ENCODE results near the gene SMIM30. TPM values are rescaled to one million over a fixed set of nuclear protein-coding genes. Genes with fewer than 3 reads are reported as not detected.
A peak's percentile ranks its signal among the peaks of the same experiment; 100 is the strongest.

The SMIM30 gene
- total RNA-seq, 1 experiment from 2014 or later = 50.4 TPM

DNA sequence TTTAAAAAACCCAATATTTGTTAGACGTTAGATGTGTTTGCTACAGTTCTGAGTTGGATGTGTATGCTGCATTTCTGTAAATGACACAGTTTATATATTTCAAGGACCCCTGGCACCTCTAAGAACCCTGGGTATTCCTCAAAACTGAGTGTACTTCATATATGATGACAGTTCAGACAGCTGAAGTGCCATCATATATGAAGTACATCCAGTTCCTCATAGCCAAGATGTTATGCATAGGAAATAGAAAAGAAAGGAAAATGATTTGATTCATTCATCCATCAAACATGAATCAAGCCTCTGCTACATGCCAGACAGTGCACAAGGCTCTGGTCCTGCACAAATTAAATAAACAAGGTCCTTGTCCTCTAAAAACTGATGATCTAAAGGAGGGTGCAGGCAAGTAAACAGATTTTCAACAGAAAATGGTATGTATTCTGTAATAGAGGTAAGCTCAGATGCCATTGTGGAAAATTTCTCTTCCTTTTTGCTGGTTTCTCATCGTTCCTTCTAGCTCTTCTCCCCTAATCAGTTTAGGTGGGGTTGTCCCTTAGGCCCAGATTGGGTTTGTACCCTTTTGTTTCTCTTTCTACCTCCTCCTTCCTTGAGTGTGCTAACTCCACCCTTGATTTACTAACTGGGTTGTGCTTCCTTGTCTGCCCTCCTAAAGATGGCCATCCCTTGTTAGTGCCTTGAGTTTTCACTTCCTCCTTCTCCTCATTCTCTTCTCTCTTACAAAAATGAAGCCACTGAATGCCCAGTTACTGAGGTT is 25.3 kb upstream of the SMIM30 start:
- Histone ChIP-seq H3K27me3 (ENCODE audit: low read length) (no peaks in the 10 kb centered on the region), H3K4me3 (ENCODE audit: low read length) (0 out of 2 replicates have a peak overlapping the region, but pooled peaks have one; percentile 20), H3K4me1 (ENCODE audit: low read length) (peaks cover 71% of the 10 kb centered on the region), H3K9me3 (ENCODE audit: low read length) (no peaks in the 10 kb centered on the region), H4K20me1 (ENCODE audit: insufficient read depth, low read depth, low read length) (no peaks in the 10 kb centered on the region), H3K36me3 (ENCODE audit: insufficient read depth, low read length) (no peaks in the 10 kb centered on the region), H3K27ac (ENCODE audit: low read length) (peak overlapping the region; percentile 98), H3K79me2 (ENCODE audit: low read length) (no peaks in the 10 kb centered on the region), H3K4me2 (ENCODE audit: low read depth, low read length, poor library complexity, severe bottlenecking) (peak overlapping the region; percentile 74), H2AFZ (ENCODE audit: low read length) (peak overlapping the region; percentile 72), H3K9me2 (replicated peaks; ENCODE audit: insufficient read depth, low read length) (no peaks in the 10 kb centered on the region), H3K9ac (ENCODE audit: low read length) (peak overlapping the region; percentile 37)
- peak; percentile 63 for DNase-seq

DNA sequence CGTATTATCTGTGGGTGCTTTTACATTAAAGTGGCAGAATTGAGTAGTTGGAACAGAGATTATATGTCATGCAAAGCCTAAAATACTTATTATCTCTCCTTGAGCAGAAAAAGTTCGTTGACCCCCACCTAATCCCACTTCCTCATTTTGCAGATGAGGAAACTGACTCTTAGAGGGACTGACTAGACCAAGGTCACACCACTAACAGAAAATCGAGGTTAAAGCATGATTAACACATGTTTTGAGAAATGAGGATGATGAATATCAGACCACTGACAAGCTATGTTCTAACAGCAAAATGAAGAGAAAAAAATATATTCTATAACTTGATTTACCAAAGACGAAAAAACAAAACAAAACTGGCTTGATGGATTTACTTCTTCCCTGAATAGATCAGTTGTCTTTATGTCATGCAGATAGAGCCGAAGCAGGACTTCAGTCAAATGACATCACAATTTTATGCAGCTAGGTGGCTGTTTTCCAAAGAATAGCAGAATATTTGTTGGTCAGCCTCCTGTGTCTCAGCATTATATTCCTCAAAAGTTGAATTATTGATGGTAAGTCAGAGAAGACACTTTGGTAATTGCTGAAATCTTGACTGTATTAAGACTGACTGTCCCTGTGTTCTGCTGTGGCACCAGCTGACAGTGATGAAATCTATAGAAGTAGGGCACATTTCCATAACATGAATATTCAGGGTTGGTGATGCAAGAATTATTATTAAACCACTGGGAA is 24.2 kb upstream of the SMIM30 start:
- DNase-seq = peak; percentile 91
- no peaks in the 10 kb centered on the region for H3K36me3 ChIP-seq (ENCODE audit: insufficient read depth, low read length)
- no peaks in the 10 kb centered on the region for H4K20me1 ChIP-seq (ENCODE audit: insufficient read depth, low read depth, low read length)
- peak overlapping the region; percentile 47 for H3K4me3 ChIP-seq (ENCODE audit: low read length)
- H3K27ac ChIP-seq (ENCODE audit: low read length) = peak overlapping the region; percentile 98
- peaks cover 64% of the 10 kb centered on the region for H3K4me1 ChIP-seq (ENCODE audit: low read length)
- peak overlapping the region; percentile 22; the same call in 1 of the 2 replicates for H2AFZ ChIP-seq (ENCODE audit: low read length)
- H3K27me3 ChIP-seq (ENCODE audit: low read length) = no peaks in the 10 kb centered on the region
- peak overlapping the region; percentile 74 for H3K4me2 ChIP-seq (ENCODE audit: low read depth, low read length, poor library complexity, severe bottlenecking)
- peak overlapping the region; percentile 63 for H3K9ac ChIP-seq (ENCODE audit: low read length)
- no peaks in the 10 kb centered on the region for H3K9me2 ChIP-seq (replicated peaks; ENCODE audit: insufficient read depth, low read length)
- no peaks in the 10 kb centered on the region for H3K79me2 ChIP-seq (ENCODE audit: low read length)
- H3K9me3 ChIP-seq (ENCODE audit: low read length) = no peaks in the 10 kb centered on the region

DNA sequence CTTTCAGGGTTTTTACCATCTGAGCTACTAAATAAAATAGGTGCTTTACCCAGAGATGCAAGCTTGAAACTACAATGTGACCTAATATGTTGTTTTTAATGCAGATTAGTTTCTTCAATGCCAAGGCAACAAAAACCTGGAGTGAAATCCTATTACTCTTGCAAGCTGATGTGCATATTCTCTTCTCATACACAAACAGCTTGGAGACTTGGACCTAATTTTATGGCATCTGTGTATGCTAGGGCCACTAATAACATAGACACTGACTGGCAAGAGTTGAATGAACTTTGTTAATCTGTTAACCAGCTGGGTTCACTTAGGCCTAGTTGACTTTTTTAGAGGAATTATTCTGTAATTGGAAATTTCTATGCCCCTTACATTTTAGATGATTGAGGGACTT is 23.4 kb upstream of the SMIM30 start:
- DNase-seq = peak; percentile 44
- no peaks in the 10 kb centered on the region for H4K20me1 ChIP-seq (ENCODE audit: insufficient read depth, low read depth, low read length)
- H3K36me3 ChIP-seq (ENCODE audit: insufficient read depth, low read length) = no peaks in the 10 kb centered on the region
- H3K27me3 ChIP-seq (ENCODE audit: low read length) = no peaks in the 10 kb centered on the region
- peaks cover 64% of the 10 kb centered on the region for H3K4me1 ChIP-seq (ENCODE audit: low read length)
- no peaks in the 10 kb centered on the region for H3K9me3 ChIP-seq (ENCODE audit: low read length)
- peak overlapping the region; percentile 7; the same call in 1 of the 2 replicates for H3K4me3 ChIP-seq (ENCODE audit: low read length)
- H3K9me2 ChIP-seq (replicated peaks; ENCODE audit: insufficient read depth, low read length) = no peaks in the 10 kb centered on the region
- peak overlapping the region; percentile 52 for H3K9ac ChIP-seq (ENCODE audit: low read length)
- peak overlapping the region; percentile 74 for H3K4me2 ChIP-seq (ENCODE audit: low read depth, low read length, poor library complexity, severe bottlenecking)
- H2AFZ ChIP-seq (ENCODE audit: low read length) = peak overlapping the region; percentile 6; the same call in 1 of the 2 replicates
- no peaks in the 10 kb centered on the region for H3K79me2 ChIP-seq (ENCODE audit: low read length)
- H3K27ac ChIP-seq (ENCODE audit: low read length) = peak overlapping the region; percentile 98

DNA sequence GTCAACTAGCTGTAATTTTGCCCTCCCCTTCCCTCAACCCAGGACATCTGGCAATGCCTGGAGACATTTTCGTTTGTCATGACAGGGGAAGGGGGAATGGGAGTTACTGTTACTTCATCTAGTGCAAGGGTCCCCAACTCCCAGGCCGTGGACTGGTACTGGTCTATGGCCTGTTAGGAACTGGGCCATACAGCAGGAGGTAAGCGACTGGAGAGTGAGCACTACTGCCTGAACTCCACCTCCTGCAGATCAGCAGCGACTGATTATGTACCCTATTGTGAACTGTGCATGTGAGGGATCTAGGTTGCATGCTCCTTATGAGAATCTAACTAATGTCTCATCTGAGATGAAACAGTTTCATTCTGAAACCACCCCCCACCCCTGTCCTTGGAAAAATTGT is 22.6 kb upstream of the SMIM30 start:
- H3K9ac ChIP-seq (ENCODE audit: low read length) = peak overlapping the region; percentile 52
- peak overlapping the region; percentile 98 for H3K27ac ChIP-seq (ENCODE audit: low read length)
- H2AFZ ChIP-seq (ENCODE audit: low read length) = peak overlapping the region; percentile 6; the same call in 1 of the 2 replicates

DNA sequence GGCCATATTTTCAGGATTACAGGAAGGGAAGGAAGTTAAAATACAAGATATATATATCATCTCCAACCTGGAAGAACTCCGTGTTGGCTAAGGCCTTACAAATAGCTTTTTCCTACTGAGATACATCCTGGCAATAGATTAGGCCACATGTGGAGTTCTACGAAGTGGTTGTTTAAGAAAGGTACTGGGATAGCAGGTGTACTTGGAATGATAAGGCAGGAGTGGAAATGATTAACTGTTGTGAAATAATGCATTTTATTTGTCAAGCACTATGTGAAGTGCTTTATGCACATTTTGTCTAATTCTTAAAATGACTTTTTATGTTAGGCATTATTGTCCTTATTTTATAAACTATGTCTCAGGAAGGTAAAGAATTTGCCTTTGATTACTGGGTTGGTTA is 18.9 kb upstream of the SMIM30 start:
- Histone ChIP-seq H3K27ac (ENCODE audit: low read length) (no peak overlapping the region), H3K79me2 (ENCODE audit: low read length) (no peaks in the 10 kb centered on the region), H3K4me2 (ENCODE audit: low read depth, low read length, poor library complexity, severe bottlenecking) (no peak overlapping the region), H3K36me3 (ENCODE audit: insufficient read depth, low read length) (no peaks in the 10 kb centered on the region), H3K9me2 (replicated peaks; ENCODE audit: insufficient read depth, low read length) (no peaks in the 10 kb centered on the region), H2AFZ (ENCODE audit: low read length) (peak overlapping the region; percentile 1; the same call in 1 of the 2 replicates), H3K9ac (ENCODE audit: low read length) (no peak overlapping the region), H3K4me1 (ENCODE audit: low read length) (peaks cover 32% of the 10 kb centered on the region), H3K27me3 (ENCODE audit: low read length) (no peaks in the 10 kb centered on the region), H4K20me1 (ENCODE audit: insufficient read depth, low read depth, low read length) (no peaks in the 10 kb centered on the region), H3K9me3 (ENCODE audit: low read length) (no peaks in the 10 kb centered on the region), H3K4me3 (ENCODE audit: low read length) (no peak overlapping the region)
- DNase-seq = no peak

More for the DNA sequence above, 22.6 kb upstream of the SMIM30 start:
- Histone ChIP-seq H3K9me2 (replicated peaks; ENCODE audit: insufficient read depth, low read length) (no peaks in the 10 kb centered on the region), H3K27me3 (ENCODE audit: low read length) (no peaks in the 10 kb centered on the region), H3K79me2 (ENCODE audit: low read length) (no peaks in the 10 kb centered on the region), H4K20me1 (ENCODE audit: insufficient read depth, low read depth, low read length) (no peaks in the 10 kb centered on the region), H3K36me3 (ENCODE audit: insufficient read depth, low read length) (no peaks in the 10 kb centered on the region), H3K4me3 (ENCODE audit: low read length) (peak overlapping the region; percentile 7; the same call in 1 of the 2 replicates), H3K4me1 (ENCODE audit: low read length) (peaks cover 64% of the 10 kb centered on the region), H3K4me2 (ENCODE audit: low read depth, low read length, poor library complexity, severe bottlenecking) (peak overlapping the region; percentile 74), H3K9me3 (ENCODE audit: low read length) (no peaks in the 10 kb centered on the region)
- DNase-seq = no peak

DNA sequence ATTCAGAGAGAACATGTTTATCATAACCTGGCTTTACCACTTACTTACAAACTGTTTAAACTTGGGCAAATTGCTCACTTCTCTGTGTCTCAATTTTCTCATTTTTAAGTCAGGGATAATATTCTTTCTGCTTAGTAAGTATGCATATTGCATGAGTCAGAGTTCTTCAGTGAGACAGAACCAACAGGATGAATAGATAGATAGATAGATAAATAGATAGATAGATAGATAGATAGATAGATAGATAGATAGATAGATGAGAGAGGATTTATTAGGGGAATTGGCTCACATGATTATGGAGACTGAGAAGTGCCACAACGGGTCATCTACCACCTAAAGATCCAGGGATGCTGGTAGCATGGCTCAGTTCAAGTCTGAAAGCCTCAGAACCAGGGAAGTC is 15.7 kb upstream of the SMIM30 start:
- no peaks in the 10 kb centered on the region for H3K79me2 ChIP-seq (ENCODE audit: low read length)
- H3K9me3 ChIP-seq (ENCODE audit: low read length) = no peaks in the 10 kb centered on the region
- no peaks in the 10 kb centered on the region for H3K36me3 ChIP-seq (ENCODE audit: insufficient read depth, low read length)
- no peaks in the 10 kb centered on the region for H3K27me3 ChIP-seq (ENCODE audit: low read length)
- no peak overlapping the region for H3K9ac ChIP-seq (ENCODE audit: low read length)
- no peak overlapping the region for H2AFZ ChIP-seq (ENCODE audit: low read length)
- H3K4me3 ChIP-seq (ENCODE audit: low read length) = no peak overlapping the region
- peaks cover 9% of the 10 kb centered on the region for H3K4me1 ChIP-seq (ENCODE audit: low read length)
- no peak for DNase-seq
- no peaks in the 10 kb centered on the region for H3K9me2 ChIP-seq (replicated peaks; ENCODE audit: insufficient read depth, low read length)
- no peak overlapping the region for H3K27ac ChIP-seq (ENCODE audit: low read length)
- H3K4me2 ChIP-seq (ENCODE audit: low read depth, low read length, poor library complexity, severe bottlenecking) = no peak overlapping the region
- H4K20me1 ChIP-seq (ENCODE audit: insufficient read depth, low read depth, low read length) = no peaks in the 10 kb centered on the region

DNA sequence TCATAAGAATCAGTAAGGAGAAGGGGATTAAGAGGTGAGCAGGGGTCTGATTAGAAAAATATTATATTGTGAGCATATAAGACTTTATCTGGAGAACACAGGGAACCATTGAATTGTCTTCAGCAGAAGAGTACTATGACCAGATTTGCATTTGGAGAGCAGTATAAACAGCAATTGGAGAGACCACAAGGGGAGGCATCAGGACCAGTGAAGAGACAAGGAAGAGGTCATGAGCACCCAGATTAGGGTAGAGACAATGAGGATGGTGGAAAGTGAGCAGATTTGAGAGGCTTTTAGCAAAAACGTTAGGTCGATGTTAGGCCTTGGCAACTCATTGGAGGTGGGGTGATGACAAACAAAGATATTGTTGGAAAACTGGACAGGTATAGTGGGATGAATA is 13.0 kb upstream of the SMIM30 start:
- Histone ChIP-seq H3K4me1 (ENCODE audit: low read length) (peaks cover 11% of the 10 kb centered on the region), H3K27me3 (ENCODE audit: low read length) (no peaks in the 10 kb centered on the region), H3K9me3 (ENCODE audit: low read length) (no peaks in the 10 kb centered on the region), H3K4me2 (ENCODE audit: low read depth, low read length, poor library complexity, severe bottlenecking) (no peak overlapping the region), H3K4me3 (ENCODE audit: low read length) (no peak overlapping the region), H3K9me2 (replicated peaks; ENCODE audit: insufficient read depth, low read length) (no peaks in the 10 kb centered on the region), H3K27ac (ENCODE audit: low read length) (no peak overlapping the region), H3K9ac (ENCODE audit: low read length) (no peak overlapping the region), H2AFZ (ENCODE audit: low read length) (no peak overlapping the region), H3K79me2 (ENCODE audit: low read length) (no peaks in the 10 kb centered on the region), H4K20me1 (ENCODE audit: insufficient read depth, low read depth, low read length) (no peaks in the 10 kb centered on the region), H3K36me3 (ENCODE audit: insufficient read depth, low read length) (no peaks in the 10 kb centered on the region)
- DNase-seq = no peak

DNA sequence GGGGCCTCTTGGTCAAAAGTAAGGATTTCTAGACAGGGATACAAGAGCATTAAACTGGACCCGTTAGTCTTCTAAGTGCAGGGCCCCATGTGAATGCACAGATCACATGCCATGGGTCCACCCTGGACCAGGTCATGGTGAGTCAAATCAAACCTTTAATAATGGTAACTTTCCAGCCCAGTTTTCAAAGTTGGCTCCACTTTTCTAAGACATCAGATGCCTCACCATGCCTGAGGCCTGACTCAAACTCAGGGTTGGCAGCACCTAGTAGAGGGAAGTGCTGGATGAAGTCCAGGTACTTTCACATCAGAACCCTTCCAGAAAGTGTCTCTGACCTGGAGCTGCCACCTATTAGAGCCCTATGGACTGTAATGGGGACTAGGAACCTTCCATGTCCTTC is 9.7 kb upstream of the SMIM30 start:
- Histone ChIP-seq H3K4me2 (ENCODE audit: low read depth, low read length, poor library complexity, severe bottlenecking) (no peak overlapping the region), H3K4me1 (ENCODE audit: low read length) (peaks cover 22% of the 10 kb centered on the region), H3K9me3 (ENCODE audit: low read length) (no peaks in the 10 kb centered on the region), H3K36me3 (ENCODE audit: insufficient read depth, low read length) (no peaks in the 10 kb centered on the region), H4K20me1 (ENCODE audit: insufficient read depth, low read depth, low read length) (no peaks in the 10 kb centered on the region), H3K9me2 (replicated peaks; ENCODE audit: insufficient read depth, low read length) (0 out of 2 replicates have a peak, but pooled peaks cover 3% of the 10 kb centered on the region), H3K4me3 (ENCODE audit: low read length) (no peak overlapping the region), H3K27ac (ENCODE audit: low read length) (no peak overlapping the region), H3K27me3 (ENCODE audit: low read length) (no peaks in the 10 kb centered on the region), H2AFZ (ENCODE audit: low read length) (no peak overlapping the region), H3K9ac (ENCODE audit: low read length) (no peak overlapping the region), H3K79me2 (ENCODE audit: low read length) (no peaks in the 10 kb centered on the region)
- no peak for DNase-seq

Measured in Karpas-422 (cell line).